ENCODE results near the gene ACKR4.
"Not testable (repeated sequence)": the region's sequence is repeated elsewhere in the genome, so short reads cannot be mapped to it uniquely, and the experiment has no call there.

The ACKR4 gene

DNA sequence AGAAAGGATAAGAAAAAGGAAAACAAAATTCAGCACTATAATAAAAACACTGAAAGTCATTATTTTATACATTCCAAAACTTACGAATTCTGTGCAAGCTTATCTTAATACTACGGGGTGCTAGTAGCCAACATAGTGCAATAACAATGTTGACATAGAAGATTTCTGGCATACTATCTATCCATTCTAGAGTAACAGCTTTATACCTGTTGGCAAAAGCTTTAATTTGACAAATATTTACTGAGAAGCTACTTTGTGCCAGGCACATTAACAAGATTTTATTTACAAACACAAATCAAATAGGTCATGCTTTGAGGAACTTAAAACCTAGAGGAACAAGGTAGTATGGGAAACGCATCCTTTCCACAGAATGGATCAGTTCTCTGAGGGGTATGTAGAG is 1.1 kb downstream of the ACKR4 start:
- Histone ChIP-seq H3K36me3 (ENCODE audit: insufficient read depth, low read length) (peaks cover 8% of the 10 kb centered on the region; the same call in 1 of the 2 replicates), H3K79me2 (ENCODE audit: insufficient read depth, low read length) (no peaks in the 10 kb centered on the region), H3K4me1 (ENCODE audit: insufficient read depth, low read length, poor library complexity, severe bottlenecking) (no peaks in the 10 kb centered on the region), H3K9ac (ENCODE audit: low read depth, low read length, poor library complexity, severe bottlenecking) (no peak overlapping the region), H2AFZ (ENCODE audit: low read length) (no peak overlapping the region), H3K4me3 (ENCODE audit: low read length, poor library complexity, severe bottlenecking) (no peak overlapping the region), H3K27me3 (ENCODE audit: insufficient read depth, low read length, poor library complexity, severe bottlenecking) (no peaks in the 10 kb centered on the region), H3K4me2 (ENCODE audit: low read depth, low read length, poor library complexity, severe bottlenecking) (no peak overlapping the region), H3K9me3 (ENCODE audit: insufficient read depth, low read depth, low read length) (no peaks in the 10 kb centered on the region), H4K20me1 (ENCODE audit: insufficient read depth, low read length, poor library complexity, severe bottlenecking) (no peaks in the 10 kb centered on the region), H3F3A (ENCODE audit: low read depth) (no peaks in the 10 kb centered on the region), H3K9me2 (replicated peaks; ENCODE audit: low read depth, low read length) (no peaks in the 10 kb centered on the region)
- no peak for TF ChIP-seq EZH2phosphoT487 (IDR thresholded peaks at IDR 0.05; ENCODE audit: borderline replicate concordance)
- TF ChIP-seq, protein P1, sequence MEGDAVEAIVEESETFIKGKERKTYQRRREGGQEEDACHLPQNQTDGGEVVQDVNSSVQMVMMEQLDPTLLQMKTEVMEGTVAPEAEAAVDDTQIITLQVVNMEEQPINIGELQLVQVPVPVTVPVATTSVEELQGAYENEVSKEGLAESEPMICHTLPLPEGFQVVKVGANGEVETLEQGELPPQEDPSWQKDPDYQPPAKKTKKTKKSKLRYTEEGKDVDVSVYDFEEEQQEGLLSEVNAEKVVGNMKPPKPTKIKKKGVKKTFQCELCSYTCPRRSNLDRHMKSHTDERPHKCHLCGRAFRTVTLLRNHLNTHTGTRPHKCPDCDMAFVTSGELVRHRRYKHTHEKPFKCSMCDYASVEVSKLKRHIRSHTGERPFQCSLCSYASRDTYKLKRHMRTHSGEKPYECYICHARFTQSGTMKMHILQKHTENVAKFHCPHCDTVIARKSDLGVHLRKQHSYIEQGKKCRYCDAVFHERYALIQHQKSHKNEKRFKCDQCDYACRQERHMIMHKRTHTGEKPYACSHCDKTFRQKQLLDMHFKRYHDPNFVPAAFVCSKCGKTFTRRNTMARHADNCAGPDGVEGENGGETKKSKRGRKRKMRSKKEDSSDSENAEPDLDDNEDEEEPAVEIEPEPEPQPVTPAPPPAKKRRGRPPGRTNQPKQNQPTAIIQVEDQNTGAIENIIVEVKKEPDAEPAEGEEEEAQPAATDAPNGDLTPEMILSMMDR (conservative IDR thresholded peaks at IDR 0.05; ENCODE audit: low read length): no peak

- H4K20me1 ChIP-seq (ENCODE audit: insufficient read depth, low read length, poor library complexity, severe bottlenecking); H2AFZ ChIP-seq (ENCODE audit: low read length); H3F3A ChIP-seq (ENCODE audit: low read depth); H3K27me3 ChIP-seq (ENCODE audit: insufficient read depth, low read length, poor library complexity, severe bottlenecking); H3K9ac ChIP-seq (ENCODE audit: low read depth, low read length, poor library complexity, severe bottlenecking); H3K4me1 ChIP-seq (ENCODE audit: insufficient read depth, low read length, poor library complexity, severe bottlenecking); H3K4me2 ChIP-seq (ENCODE audit: low read depth, low read length, poor library complexity, severe bottlenecking); H3K9me2 ChIP-seq (replicated peaks; ENCODE audit: low read depth, low read length); H3K79me2 ChIP-seq (ENCODE audit: insufficient read depth, low read length); H3K4me3 ChIP-seq (ENCODE audit: low read length, poor library complexity, severe bottlenecking); H3K9me3 ChIP-seq (ENCODE audit: insufficient read depth, low read depth, low read length): not testable (repeated sequence)
- peaks cover 13% of the 10 kb centered on the region; the same call in 1 of the 2 replicates for H3K36me3 ChIP-seq (ENCODE audit: insufficient read depth, low read length)
Observed at GRCh38 chr3:132600614-132601013, 3.5 kb downstream of the ACKR4 start.

DNA sequence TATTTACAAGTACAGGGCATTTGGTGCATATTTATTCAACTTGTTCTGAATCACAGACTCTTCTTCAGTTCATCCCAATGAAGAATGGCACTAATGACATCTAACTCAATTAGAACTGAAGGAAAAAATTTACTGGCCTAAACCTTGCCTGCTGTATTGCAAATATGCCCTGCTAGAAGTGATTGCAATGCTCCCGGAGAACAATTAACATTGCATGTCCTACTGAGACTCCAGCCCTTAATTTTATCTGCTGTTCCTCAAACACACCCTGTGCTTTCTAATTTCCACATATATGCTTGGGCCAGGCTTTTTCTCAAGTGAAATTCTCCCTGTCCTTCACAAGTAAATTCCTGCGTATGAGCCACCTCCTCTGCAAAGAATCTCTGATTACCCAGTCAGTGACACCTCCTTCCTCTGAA is 8.3 kb downstream of the ACKR4 start:
- no peak overlapping the region for H2AFZ ChIP-seq (ENCODE audit: low read length)
- H3K9me2 ChIP-seq (replicated peaks; ENCODE audit: low read depth, low read length): no peaks in the 10 kb centered on the region
- H3K4me2 ChIP-seq (ENCODE audit: low read depth, low read length, poor library complexity, severe bottlenecking): no peak overlapping the region
- H3K79me2 ChIP-seq (ENCODE audit: insufficient read depth, low read length): no peaks in the 10 kb centered on the region
- H3K4me3 ChIP-seq (ENCODE audit: low read length, poor library complexity, severe bottlenecking): no peak overlapping the region
- H4K20me1 ChIP-seq (ENCODE audit: insufficient read depth, low read length, poor library complexity, severe bottlenecking): no peaks in the 10 kb centered on the region
- TF ChIP-seq, protein P1 (conservative IDR thresholded peaks at IDR 0.05; ENCODE audit: low read length): no peak
- TF ChIP-seq EZH2phosphoT487 (IDR thresholded peaks at IDR 0.05; ENCODE audit: borderline replicate concordance): no peak
- no peaks in the 10 kb centered on the region for H3K27me3 ChIP-seq (ENCODE audit: insufficient read depth, low read length, poor library complexity, severe bottlenecking)
- H3K9ac ChIP-seq (ENCODE audit: low read depth, low read length, poor library complexity, severe bottlenecking): no peak overlapping the region
- H3K9me3 ChIP-seq (ENCODE audit: insufficient read depth, low read depth, low read length): no peaks in the 10 kb centered on the region
- H3K4me1 ChIP-seq (ENCODE audit: insufficient read depth, low read length, poor library complexity, severe bottlenecking): no peaks in the 10 kb centered on the region
- peaks cover 15% of the 10 kb centered on the region; the same call in 1 of the 2 replicates for H3K36me3 ChIP-seq (ENCODE audit: insufficient read depth, low read length)
- no peaks in the 10 kb centered on the region for H3F3A ChIP-seq (ENCODE audit: low read depth)

GRCh38 chr3:132606085-132606484 is 9.0 kb downstream of the ACKR4 start:
- Histone ChIP-seq H3F3A (ENCODE audit: low read depth) (no peaks in the 10 kb centered on the region), H3K9me2 (replicated peaks; ENCODE audit: low read depth, low read length) (no peaks in the 10 kb centered on the region), H3K4me1 (ENCODE audit: insufficient read depth, low read length, poor library complexity, severe bottlenecking) (no peaks in the 10 kb centered on the region), H3K4me3 (ENCODE audit: low read length, poor library complexity, severe bottlenecking) (no peak overlapping the region), H2AFZ (ENCODE audit: low read length) (no peak overlapping the region), H3K79me2 (ENCODE audit: insufficient read depth, low read length) (no peaks in the 10 kb centered on the region), H4K20me1 (ENCODE audit: insufficient read depth, low read length, poor library complexity, severe bottlenecking) (no peaks in the 10 kb centered on the region), H3K4me2 (ENCODE audit: low read depth, low read length, poor library complexity, severe bottlenecking) (no peak overlapping the region), H3K36me3 (ENCODE audit: insufficient read depth, low read length) (peaks cover 15% of the 10 kb centered on the region; the same call in 1 of the 2 replicates), H3K27me3 (ENCODE audit: insufficient read depth, low read length, poor library complexity, severe bottlenecking) (no peaks in the 10 kb centered on the region), H3K9ac (ENCODE audit: low read depth, low read length, poor library complexity, severe bottlenecking) (no peak overlapping the region), H3K9me3 (ENCODE audit: insufficient read depth, low read depth, low read length) (no peaks in the 10 kb centered on the region)
- TF ChIP-seq, protein P1 (conservative IDR thresholded peaks at IDR 0.05; ENCODE audit: low read length): no peak
- TF ChIP-seq EZH2phosphoT487 (IDR thresholded peaks at IDR 0.05; ENCODE audit: borderline replicate concordance): no peak

- not testable (repeated sequence) for H4K20me1 ChIP-seq (ENCODE audit: insufficient read depth, low read length, poor library complexity, severe bottlenecking); H3K9me3 ChIP-seq (ENCODE audit: insufficient read depth, low read depth, low read length); H3K4me2 ChIP-seq (ENCODE audit: low read depth, low read length, poor library complexity, severe bottlenecking); H3K4me1 ChIP-seq (ENCODE audit: insufficient read depth, low read length, poor library complexity, severe bottlenecking); H3K79me2 ChIP-seq (ENCODE audit: insufficient read depth, low read length); H3K27me3 ChIP-seq (ENCODE audit: insufficient read depth, low read length, poor library complexity, severe bottlenecking); H3K9ac ChIP-seq (ENCODE audit: low read depth, low read length, poor library complexity, severe bottlenecking); H2AFZ ChIP-seq (ENCODE audit: low read length); H3K4me3 ChIP-seq (ENCODE audit: low read length, poor library complexity, severe bottlenecking); H3F3A ChIP-seq (ENCODE audit: low read depth); H3K9me2 ChIP-seq (replicated peaks; ENCODE audit: low read depth, low read length)
- H3K36me3 ChIP-seq (ENCODE audit: insufficient read depth, low read length): peaks cover 15% of the 10 kb centered on the region; the same call in 1 of the 2 replicates
Observed at GRCh38 chr3:132606620-132607019, 9.6 kb downstream of the ACKR4 start.

Measured in Loucy (cell line).